Activated T-helper 9 cell treated with anti-CD3 and anti-CD28 coated beads, Interleukin-2, amount 50 U/mL, for 16 hours (primary cell): Measurements from ENCODE around the gene KRT79.
"Not testable (repeated sequence)": the region's sequence is repeated elsewhere in the genome, so short reads cannot be mapped to it uniquely, and the experiment has no call there.

Source experiments
- DNase-seq: peaks from one replicate; pipeline ENCODE4 v3.0.0-alpha.2; 2020; ENCODE audit warnings: low read depth

KRT79 gene

GRCh38 chr12:52860102-52860823, 26.2 kb upstream of the KRT79 start:
- no peak for DNase-seq

DNA sequence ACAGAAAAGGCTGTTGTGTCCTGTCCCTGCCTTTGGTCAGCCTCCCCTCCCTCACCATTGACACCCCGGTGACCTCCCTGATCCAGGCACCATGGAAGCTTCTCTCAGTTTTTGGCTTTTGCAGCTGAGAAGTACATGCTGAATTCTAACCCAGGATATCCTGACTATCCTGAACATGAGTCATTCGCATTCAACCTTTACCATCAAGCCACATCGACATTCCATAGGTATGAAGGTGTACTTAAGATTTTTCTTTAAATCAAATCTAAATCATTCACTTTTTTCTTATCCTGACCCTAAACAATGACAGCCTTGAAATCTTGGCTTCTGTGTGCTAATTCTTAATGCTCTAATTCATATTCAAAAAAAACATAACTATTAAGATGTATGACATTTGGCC, 23.4 kb upstream of the KRT79 start:
- DNase-seq, result no peak

DNA sequence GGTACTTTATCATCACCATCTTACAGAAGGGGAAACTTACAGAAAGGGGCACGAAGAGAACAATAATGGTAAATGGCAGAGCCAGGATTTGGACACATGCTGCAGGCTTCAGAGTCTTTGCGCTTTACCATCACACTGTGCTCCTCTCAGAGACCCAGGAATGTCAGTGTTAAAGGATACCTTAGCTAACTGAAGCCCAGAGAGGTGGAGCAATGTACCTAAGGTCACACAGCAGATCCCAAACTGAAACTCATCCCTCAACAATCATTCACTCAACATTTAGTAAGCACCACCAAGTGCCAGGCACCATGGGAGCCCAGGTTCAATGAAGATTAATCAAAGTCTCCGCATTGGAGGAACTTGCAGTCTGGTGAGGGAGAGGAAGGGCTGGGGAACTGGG, 22.7 kb upstream of the KRT79 start:
- no peak for DNase-seq

DNA sequence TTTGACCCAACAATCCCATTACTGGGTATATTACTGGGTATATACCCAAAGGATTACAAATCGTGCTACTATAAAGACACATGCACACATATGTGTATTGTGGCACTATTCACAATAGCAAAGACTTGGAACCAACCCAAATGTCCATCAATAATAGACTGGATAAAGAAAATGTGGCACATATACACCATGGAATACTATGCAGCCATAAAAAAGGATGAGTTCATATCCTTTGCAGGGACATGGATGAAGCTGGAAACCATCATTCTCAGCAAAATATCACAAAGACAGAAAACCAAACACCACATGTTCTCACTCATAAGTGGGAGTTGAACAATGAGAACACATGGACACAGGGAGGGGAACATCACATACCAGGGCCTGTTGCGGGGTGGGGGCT, 22.0 kb upstream of the KRT79 start:
- not testable (repeated sequence) for DNase-seq

DNA sequence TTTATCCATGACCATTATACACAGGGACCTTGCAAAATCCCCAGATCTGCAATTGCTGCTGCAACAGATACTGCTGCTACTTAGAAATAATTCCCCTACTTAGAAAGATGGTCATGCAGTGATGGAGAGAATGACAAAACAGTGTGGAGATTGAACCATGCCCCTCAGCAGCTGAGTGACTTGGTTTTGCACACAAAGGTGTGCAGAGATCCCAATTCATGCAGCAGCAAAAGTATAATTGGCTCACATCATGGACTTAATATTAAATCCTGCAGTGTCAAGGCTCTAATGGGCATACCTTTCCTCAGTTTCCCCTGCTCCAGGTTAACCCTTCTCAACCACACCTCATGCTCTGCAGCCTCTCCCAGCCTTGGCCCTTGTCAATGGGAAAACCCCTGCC, 17.7 kb upstream of the KRT79 start:
- no peak for DNase-seq

DNA sequence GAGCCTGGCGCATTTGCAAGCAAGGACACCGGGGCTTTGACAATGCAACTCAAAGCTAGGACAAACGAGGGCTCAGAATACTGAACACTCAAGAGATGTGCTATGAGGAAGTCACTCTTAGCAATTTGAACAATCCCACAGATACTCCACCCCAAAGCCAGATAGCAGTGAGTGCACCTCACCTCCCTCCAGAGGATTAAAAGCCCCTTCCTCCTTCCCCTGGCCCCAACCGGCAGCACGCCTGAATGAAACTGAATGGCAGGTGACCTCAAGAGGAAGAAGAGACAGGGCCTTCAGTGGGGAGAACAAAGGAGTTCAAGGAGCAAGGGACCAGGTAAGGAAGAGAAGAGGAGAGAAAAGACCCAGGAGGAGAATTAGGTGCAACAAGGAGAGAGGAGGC, 16.6 kb upstream of the KRT79 start:
- DNase-seq, result no peak

- DNase-seq, result no peak
These were observed 15.4 kb upstream of the KRT79 start for GRCh38 chr12:52849511-52849910.

GRCh38 chr12:52848661-52849255, 14.6 kb upstream of the KRT79 start, which contains the start of gene KRT78:
Gene KRT78 (minus strand): TSS chr12:52848994. CDS start chr12:52848930, 64 bp downstream.
- no peak for DNase-seq

- no peak for DNase-seq
These were observed 13.4 kb upstream of the KRT79 start for GRCh38 chr12:52847335-52848102.

GRCh38 chr12:52846356-52846970, 12.4 kb upstream of the KRT79 start:
- DNase-seq, result no peak

GRCh38 chr12:52845946-52846345, 11.8 kb upstream of the KRT79 start:
- no peak for DNase-seq

DNA sequence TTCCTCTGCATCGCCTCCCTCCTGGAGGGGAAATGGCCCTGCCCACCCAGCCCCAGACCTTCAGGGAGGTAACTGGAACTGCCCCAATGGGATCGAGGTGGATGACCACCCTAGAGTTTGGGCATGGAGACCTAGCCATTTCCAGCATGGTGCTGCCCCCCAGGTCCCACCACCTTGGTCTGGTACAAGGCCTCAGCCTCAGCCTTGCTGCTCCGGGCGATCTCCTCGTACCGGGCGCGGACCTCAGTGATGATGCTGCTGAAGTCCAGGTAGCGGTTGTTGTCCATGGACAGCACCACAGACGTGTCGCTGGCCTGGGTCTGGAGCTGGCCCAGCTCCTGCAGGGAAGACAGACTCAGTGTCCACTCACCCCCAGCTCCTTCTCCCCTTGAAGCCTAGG, 10.3 kb upstream of the KRT79 start:
- DNase-seq, result no peak

DNA sequence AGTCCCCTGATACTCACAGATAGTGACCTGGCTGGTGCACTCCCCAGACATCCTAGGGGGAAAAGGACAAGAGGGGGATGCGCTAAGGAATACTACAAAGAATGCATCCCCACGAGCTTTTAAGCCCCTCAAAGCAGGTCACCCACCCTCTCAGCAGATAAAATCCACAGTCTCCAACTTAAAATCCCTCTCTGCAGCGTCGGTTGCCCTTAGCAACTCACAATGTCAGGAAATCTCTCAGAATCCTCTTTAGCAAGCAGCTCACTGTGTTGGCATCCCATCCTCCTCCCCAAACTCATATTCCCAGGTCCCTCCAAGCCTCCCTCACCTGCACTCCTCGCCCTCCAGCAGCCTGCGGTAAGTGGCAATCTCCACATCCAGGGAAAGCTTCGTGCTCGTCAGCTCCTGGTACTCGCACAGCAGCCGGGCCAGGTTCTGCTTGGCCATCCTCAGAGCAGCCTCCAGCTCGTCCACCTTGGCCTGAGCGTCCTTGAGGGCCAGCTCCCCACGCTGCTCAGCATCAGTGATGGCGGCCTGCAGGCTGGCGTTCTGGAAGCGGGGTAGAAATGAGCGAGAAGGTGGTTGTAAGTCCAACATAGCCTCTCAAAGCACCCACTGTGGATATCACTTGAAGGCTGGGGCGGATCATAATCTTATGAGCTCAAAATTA, 5.5 kb upstream of the KRT79 start:
- no peak for DNase-seq

- no peak for DNase-seq
These were observed 4.7 kb upstream of the KRT79 start for GRCh38 chr12:52838609-52839435.

- DNase-seq, result no peak
These were observed 3.9 kb upstream of the KRT79 start for GRCh38 chr12:52837781-52838608.

- DNase-seq, result no peak
These were observed 3.3 kb upstream of the KRT79 start for GRCh38 chr12:52837413-52837741.

DNA sequence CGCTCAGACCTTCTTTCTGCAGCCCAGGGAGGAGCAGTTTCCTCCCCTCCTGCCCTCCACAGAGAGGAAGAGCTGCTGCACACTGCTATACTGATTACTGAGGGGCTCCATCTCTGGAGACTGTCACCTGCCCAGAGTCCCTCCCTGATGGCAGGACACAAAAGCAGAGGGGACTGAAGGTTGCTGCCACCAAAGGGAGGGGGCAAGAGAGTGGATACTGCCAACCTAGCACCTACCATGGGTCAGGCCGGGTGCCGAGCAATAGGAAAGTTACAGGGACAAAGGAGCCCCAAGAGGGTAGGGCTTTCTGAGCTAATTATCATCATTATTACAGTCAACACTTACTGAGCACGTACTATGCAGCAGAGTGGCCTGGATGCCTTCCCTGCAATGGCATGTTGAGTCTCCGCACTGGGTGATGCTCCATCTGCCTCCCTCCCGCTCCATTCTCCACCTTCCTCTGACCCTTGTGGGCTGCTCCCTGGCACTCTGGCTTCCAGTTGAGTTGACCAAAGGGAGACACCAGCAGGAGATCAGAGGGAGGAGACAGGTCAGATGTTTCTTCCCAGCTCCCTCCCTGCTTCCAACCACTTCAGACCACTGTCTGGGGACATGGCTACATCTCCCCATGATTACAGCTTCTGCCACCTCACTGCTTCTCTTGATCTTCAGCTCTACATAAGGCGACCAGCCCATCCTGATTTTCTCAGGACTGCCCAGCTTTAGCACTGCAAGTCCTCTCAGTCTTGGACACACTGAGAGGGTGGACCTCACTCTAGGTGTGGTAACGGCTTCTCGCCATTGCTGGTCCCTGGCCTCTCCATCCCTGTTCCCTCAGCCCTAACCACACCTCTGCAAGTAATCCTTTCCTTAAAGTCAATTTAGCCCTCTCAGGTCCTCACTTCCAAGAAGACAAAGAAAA, 2.6 kb upstream of the KRT79 start:
- DNase-seq, result no peak

DNA sequence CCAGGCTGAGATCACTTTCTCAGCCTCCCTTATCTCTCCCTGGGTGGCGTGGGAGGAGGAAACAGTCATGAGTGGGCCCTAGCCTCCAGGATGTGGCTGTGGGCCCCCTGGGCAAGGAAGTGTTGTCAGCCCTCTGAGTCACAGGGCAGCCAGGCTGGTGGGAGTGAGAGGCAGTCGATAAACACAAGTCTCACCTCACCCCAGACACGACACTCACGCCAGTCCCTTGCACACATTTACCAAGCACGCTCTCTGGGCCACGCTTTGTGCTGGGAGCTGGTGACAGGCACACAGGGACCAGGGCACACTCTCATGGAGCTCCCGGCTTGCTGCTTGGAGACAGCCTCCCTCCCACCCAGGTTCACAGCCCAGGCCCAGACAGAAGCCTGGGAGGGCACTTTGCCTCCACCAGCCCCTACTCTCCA, 1.9 kb upstream of the KRT79 start:
- DNase-seq, result peak; percentile 22

DNA sequence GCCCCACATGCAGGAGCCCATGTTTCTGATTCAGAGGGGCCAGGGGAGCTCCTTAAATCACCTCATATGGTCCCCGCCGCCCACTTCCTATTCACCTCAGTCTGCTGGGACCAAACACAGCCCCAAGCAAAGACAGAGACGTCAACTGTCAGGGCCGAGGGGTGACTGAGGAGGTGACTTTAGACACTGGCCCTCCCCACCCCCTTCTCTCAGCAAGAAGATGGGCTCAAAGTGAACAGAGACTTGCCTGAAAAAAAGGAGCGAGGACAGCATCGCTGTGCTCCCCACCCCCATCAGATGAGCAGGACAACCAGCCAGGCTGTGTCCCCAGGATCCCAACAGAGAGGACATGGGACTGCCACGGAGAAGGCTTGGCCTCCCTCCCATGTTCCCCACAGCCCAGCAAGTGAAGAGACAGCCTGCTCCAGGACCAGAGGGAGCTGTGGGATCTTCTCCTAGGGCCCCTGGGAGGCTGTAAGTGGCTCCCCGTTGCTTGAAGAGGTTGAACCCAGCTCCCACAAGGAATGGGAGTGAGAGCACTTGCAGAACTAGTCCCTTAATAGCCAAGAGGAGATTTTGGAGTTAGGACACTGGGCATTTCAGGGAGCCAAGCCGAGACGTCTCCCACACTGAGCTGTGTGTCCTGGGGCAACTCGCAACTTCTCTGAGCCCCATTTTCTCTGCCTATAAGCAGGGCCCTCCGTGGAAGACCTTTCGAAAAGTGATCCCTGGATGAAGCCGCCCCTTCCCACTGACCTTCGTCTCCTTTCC, 1.3 kb upstream of the KRT79 start:
- no peak for DNase-seq
